Bone marrow (tissue), 2 donors: Measurements from ENCODE around the gene MAPK8IP3.

ENCODE experiments used
- DNase-seq, 2 donors: peaks; one replicate each; lab custom pipeline; 2025; lab: John Stamatoyannopoulos, UW

MAPK8IP3 gene

DNA sequence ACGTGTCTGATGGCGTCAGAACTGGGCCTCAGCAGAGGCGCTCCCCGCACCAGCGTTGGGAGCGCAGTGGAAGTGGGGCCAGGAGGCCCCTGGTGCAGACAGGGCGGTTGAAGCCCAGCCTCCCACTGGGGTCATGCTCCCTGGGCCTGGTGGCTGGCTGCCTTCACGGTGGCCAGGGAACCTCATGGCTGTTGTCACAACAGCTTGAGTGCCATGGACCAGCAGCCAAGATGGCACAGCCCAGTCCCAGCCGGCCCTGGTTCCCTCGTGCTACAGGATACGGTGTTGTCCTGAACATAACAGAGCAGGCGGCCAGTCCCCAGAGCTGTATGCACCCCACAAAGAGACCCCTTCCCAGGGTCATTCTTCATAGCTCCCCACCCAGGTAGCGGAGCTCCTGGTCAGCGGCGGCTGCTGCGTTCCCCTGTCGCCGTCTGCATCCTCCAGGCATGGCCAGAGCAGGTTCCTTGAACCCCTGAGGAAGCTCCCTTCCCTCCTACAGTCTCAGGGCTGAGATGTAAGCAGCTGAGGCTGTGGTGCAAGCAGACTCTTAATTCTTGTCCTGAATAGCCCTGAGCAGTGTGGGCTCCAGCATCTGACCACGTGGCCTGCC lies 35.7 kb downstream of the MAPK8IP3 start:
- no peak for DNase-seq

GRCh38 chr16:1743376-1744337 lies 37.7 kb downstream of the MAPK8IP3 start:
- no peak for DNase-seq

GRCh38 chr16:1744338-1744840 lies 38.4 kb downstream of the MAPK8IP3 start:
- DNase-seq: no peak

DNA sequence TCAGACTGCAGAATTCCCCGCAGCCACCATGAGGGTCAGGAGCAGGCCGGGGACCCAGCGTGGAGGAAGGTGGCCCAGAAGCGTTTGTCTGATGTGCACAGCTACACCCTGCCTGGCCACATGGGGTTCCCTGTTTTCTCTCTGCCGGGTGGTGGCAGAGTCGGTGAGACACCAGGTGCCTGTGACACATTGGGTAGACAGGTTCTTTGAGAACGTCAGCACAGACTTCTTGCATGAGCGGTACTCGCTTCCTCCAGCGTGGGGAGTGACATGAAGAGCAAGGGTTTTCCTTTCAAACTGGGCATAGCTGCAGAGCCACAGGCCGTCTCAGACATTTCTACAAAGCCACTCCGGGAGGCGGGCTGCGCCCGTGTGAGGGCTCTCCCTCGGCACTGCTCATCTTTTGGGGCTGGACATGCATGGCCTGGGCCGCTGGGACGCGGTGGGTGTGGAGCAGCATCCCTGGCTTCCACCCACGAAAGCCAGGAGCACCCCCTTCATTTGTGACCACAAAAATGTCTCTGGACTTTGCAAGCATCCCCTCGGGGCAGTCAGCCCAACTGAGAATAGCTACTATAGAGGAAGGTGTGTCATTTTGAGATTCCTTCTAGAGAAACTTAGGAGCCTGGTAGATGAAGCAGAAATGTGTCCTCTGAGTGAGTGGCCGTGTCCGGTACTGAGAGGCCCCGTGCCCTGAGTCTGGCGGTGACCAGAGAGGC lies 39.3 kb downstream of the MAPK8IP3 start:
- DNase-seq: no peak

- no peak for DNase-seq
Observed at GRCh38 chr16:1745900-1746692, 40.1 kb downstream of the MAPK8IP3 start.

- no peak for DNase-seq
Observed at GRCh38 chr16:1746693-1747195, 40.7 kb downstream of the MAPK8IP3 start.

DNA sequence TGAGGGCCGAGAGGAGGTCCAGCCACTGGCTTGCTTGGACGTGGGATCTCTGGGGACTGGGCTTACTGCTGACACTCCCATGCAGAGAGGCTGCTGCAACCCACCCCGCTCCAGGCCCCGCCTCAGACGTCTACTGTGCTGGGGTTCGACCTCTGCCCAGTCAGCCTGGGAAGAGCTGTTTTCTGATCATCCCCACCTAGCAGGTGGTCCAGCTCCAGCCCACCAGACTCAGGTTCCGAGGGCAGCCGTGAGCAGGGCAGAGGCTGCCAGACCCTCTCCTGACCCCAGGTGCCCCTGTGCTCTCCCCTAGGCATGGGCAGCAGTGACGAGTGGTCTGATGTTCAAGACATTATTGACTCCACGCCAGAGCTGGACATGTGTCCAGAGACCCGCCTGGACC lies 41.9 kb downstream of the MAPK8IP3 start:
- no peak for DNase-seq

- DNase-seq: no peak
Observed at GRCh38 chr16:1749152-1750117, 43.4 kb downstream of the MAPK8IP3 start.

- no peak for DNase-seq
Observed at GRCh38 chr16:1751946-1752345, 46.0 kb downstream of the MAPK8IP3 start.

- DNase-seq: no peak
Observed at GRCh38 chr16:1752853-1753252, 46.9 kb downstream of the MAPK8IP3 start.

DNA sequence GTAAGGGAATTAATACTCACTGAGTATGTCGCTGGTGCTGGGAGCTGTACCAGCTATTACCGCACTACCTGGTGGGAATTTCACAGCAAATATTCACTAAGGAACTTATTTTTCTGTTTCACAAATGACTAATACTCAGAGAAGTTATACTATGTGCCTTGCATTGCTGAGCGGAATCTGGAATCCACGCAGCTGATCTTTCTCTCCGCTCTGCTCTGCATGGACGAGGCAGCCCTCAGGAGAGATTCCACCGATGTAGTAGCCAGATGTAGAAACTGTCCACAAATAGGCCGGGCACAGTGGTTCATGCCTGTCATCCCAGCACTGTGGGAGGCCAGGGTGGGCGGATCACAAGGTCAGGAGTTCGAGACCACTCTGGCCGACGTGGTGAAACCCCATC lies 48.2 kb downstream of the MAPK8IP3 start:
- no peak for DNase-seq

- DNase-seq: no peak
Observed at GRCh38 chr16:1757714-1758461, 51.9 kb downstream of the MAPK8IP3 start.

DNA sequence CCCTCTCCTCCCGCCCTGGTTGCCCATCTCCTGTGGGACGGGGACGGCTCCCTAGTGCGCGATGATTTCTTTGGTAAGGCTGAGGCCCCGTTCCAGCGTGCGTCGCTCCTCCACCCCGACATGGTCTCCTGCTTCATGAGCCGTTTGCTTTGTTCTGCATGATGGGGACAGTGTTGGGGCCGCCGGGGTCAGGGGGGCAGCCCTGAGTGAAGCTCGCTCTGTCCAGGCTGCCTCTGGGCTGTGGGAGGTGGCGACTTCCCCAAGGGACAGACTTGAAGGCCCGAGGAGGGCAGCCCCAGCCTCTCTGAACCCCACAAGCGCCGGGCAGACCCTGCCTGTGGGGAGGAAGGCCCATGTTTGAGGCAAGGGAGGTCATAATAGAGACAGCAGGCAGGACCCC lies 52.9 kb downstream of the MAPK8IP3 start:
- no peak for DNase-seq

GRCh38 chr16:1759511-1759910 lies 53.5 kb downstream of the MAPK8IP3 start:
- no peak for DNase-seq

DNA sequence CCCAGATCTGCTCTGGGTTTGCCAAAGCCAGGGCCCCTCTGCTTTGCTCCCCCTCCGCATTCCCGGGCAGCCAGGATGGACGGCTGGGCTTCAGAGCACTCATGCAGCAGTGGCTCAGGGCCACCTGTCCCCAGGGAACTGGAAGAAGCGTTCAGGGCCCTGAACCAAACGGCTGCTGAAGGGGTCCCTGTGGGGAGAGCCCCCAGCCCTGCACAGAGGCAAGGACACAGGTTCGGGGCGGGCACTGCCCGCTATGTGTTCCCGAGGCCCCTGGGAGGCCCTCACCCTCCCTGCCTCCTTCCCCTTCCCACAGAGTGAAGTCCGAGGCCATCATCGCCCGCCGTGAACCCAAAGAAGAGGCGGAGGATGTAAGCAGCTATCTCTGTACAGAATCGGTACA lies 54.9 kb downstream of the MAPK8IP3 start:
- no peak for DNase-seq

DNA sequence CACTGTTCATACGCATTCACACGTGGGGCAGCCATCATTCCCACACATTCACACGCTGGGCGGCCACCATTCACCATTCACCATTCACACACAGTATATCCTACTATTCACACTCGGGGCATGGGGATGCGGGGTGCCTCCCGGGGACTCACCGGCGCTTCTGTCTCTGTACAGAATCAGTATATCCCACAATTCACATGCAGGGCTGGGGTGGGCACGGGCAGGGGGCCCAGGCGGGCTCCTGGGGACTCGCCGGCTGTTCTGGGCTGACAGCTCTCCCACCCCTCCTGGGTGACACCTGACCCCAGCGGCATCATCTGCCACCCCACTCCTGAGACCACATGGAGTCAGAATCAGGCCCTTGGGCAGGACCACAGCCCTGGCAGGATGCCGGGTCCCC lies 55.8 kb downstream of the MAPK8IP3 start:
- no peak for DNase-seq

- no peak for DNase-seq
Observed at GRCh38 chr16:1762196-1762878, 56.3 kb downstream of the MAPK8IP3 start.

- DNase-seq: no peak
Observed at GRCh38 chr16:1762879-1763520, 57.0 kb downstream of the MAPK8IP3 start.
